Vagina (tissue), 2 donors: Measurements from ENCODE around the gene TMEM178B.

Experiments
- POLR2AphosphoS5 ChIP-seq, 2 donors: sonication (generic); formaldehyde crosslinking; IDR thresholded peaks; one replicate each; pipeline ENCODE4 v1.9.0; 2017; ENCODE audit warnings: antibody characterized with exemption in 2 of 2, mild to moderate bottlenecking in 2 of 2, low read depth in 1 of 2; ENCODE audit not compliant: insufficient read depth in 1 of 2
- TF ChIP-seq, protein P1 (sequence below), 3 experiments: fragments of 450-650 bp in 2 of 3; fragments of 200-600 bp in 1 of 3; sonication (generic) in 1 of 3; IDR thresholded peaks; one replicate each; pipeline ENCODE4 v1.5.1; 2017 to 2019; ENCODE audit warnings: antibody characterized with exemption in 3 of 3, mild to moderate bottlenecking in 2 of 3, moderate library complexity in 2 of 3

DNA sequence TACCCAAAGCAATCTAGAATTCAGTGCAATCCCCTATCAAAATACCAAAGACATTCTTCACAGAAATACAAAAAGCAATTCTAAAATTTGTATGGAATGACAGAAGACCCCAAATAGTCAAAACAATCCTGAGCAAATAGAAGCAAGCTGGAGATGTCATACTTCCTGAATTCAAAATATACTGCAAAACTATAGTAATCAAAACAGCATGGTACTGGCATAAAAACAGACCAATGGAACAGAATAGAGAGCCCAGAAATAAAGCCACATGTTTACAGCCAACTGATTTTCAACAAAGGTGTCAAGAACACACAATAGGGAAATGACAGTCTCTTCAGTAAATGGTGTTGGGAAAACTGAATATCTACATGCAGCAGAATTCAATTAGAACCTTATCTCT, 353.3 kb downstream of the TMEM178B start:
- TF ChIP-seq, protein P1, sequence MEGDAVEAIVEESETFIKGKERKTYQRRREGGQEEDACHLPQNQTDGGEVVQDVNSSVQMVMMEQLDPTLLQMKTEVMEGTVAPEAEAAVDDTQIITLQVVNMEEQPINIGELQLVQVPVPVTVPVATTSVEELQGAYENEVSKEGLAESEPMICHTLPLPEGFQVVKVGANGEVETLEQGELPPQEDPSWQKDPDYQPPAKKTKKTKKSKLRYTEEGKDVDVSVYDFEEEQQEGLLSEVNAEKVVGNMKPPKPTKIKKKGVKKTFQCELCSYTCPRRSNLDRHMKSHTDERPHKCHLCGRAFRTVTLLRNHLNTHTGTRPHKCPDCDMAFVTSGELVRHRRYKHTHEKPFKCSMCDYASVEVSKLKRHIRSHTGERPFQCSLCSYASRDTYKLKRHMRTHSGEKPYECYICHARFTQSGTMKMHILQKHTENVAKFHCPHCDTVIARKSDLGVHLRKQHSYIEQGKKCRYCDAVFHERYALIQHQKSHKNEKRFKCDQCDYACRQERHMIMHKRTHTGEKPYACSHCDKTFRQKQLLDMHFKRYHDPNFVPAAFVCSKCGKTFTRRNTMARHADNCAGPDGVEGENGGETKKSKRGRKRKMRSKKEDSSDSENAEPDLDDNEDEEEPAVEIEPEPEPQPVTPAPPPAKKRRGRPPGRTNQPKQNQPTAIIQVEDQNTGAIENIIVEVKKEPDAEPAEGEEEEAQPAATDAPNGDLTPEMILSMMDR (IDR thresholded peaks at IDR 0.05): no peak
- TF ChIP-seq POLR2AphosphoS5 (IDR thresholded peaks at IDR 0.05; ENCODE audit: insufficient read depth in 1 of 2, low read depth in 1 of 2): no peak
